ENCODE results near the gene TIGD1. TPM values are rescaled to one million over a fixed set of nuclear protein-coding genes. Genes with fewer than 3 reads are reported as not detected.

The TIGD1 gene
- total and polyA plus RNA-seq, 4 donors = 2.0 to 6.0 (median 4.5) TPM

DNA sequence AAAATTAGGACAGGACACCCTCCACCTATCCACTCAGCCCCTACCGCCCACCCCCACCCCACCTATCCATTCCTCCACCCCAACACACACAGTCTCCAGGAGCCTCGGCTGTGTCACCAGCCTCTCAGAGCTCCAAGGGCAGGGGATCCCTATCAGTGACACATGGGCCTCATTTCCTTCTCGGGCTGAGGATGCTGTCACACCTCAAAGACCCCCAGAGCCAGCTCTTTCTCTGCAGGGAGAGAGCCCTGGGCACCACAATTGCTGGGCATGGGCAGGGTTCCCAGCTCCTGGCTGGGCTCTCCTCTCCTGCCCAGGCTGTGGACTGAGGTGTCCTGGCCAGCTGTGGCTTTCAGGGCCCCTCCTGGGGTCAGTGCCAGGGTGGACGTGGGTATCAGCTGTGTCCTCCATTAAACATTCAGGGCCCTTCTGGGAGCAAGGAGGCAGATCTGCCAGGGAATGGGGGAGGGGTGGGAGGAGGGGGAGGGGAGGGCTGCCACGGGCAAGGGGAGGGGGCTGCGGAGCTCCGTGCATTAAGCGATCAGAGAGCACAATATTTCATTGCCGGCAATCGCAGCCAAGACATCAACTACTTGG lies 48.5 kb downstream of the TIGD1 start:
- no peak overlapping the region for H3K4me3 ChIP-seq
- H3K9me3 ChIP-seq (ENCODE audit: control insufficient read depth in 4 of 4, insufficient read depth in 3 of 4, low read length in 3 of 4) = peaks cover 0 to 4% (median 0%) of the 10 kb centered on the region in 4 donors
- TF ChIP-seq, protein P1, sequence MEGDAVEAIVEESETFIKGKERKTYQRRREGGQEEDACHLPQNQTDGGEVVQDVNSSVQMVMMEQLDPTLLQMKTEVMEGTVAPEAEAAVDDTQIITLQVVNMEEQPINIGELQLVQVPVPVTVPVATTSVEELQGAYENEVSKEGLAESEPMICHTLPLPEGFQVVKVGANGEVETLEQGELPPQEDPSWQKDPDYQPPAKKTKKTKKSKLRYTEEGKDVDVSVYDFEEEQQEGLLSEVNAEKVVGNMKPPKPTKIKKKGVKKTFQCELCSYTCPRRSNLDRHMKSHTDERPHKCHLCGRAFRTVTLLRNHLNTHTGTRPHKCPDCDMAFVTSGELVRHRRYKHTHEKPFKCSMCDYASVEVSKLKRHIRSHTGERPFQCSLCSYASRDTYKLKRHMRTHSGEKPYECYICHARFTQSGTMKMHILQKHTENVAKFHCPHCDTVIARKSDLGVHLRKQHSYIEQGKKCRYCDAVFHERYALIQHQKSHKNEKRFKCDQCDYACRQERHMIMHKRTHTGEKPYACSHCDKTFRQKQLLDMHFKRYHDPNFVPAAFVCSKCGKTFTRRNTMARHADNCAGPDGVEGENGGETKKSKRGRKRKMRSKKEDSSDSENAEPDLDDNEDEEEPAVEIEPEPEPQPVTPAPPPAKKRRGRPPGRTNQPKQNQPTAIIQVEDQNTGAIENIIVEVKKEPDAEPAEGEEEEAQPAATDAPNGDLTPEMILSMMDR (IDR thresholded peaks at IDR 0.05; ENCODE audit: control extremely low read depth, extremely low read depth) = no peak
- peaks cover 0 to 43% (median 26%) of the 10 kb centered on the region in 3 donors for H3K27me3 ChIP-seq (ENCODE audit: control insufficient read depth in 3 of 3, insufficient read depth in 3 of 3, low read length in 2 of 3)
- H3K36me3 ChIP-seq (ENCODE audit: control insufficient read depth in 4 of 4, insufficient read depth in 4 of 4, low read length in 4 of 4) = no peaks in the 10 kb centered on the region
- WGBS, 2 donors = 41 to 51% methylated on average over 10 of the region's 10 CpGs
- DNase-seq (no peak), ATAC-seq (ENCODE audit: insufficient read depth, low FRiP score) (no peak)
- H3K27ac ChIP-seq (ENCODE audit: low read depth in 1 of 2, low read length in 1 of 2) = no peak overlapping the region
- peaks cover 0 to 8% (median 0%) of the 10 kb centered on the region in 5 donors for H3K4me1 ChIP-seq (ENCODE audit: control insufficient read depth in 5 of 5, insufficient read depth in 5 of 5, low read length in 5 of 5)
- H3K9ac ChIP-seq (ENCODE audit: insufficient read depth in 1 of 2, low read length in 2 of 2) = no peak overlapping the region

DNA sequence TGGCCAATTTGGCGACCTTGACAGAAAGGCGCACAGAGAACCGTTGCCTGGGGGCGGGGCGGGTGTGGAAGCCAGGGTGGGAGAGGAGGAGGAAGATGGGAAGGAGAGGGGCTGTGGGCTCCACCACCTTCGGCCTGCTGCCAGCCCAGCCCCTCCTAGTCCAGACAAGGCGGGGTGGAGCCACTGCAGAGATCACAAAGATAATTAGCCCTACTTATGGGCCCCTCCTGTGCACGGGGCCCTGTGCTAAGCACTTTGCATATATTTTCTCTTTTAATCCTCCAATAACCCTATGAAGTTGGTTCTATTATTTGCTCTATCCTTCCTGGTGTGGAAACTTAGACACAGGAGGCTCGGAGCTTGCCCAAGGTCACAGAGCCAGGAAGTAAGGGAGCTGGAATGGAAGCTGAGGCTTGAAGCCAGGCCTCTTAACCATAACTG lies 49.0 kb downstream of the TIGD1 start:
- no peak overlapping the region for H3K9ac ChIP-seq (ENCODE audit: insufficient read depth in 1 of 2, low read length in 2 of 2)
- no peaks in the 10 kb centered on the region for H3K36me3 ChIP-seq (ENCODE audit: control insufficient read depth in 4 of 4, insufficient read depth in 4 of 4, low read length in 4 of 4)
- TF ChIP-seq, protein P1 (IDR thresholded peaks at IDR 0.05; ENCODE audit: control extremely low read depth, extremely low read depth) = no peak
- H3K4me1 ChIP-seq (ENCODE audit: control insufficient read depth in 5 of 5, insufficient read depth in 5 of 5, low read length in 5 of 5) = peaks cover 0 to 8% (median 0%) of the 10 kb centered on the region in 5 donors
- peaks cover 0 to 4% (median 0%) of the 10 kb centered on the region in 4 donors for H3K9me3 ChIP-seq (ENCODE audit: control insufficient read depth in 4 of 4, insufficient read depth in 3 of 4, low read length in 3 of 4)
- ATAC-seq (ENCODE audit: insufficient read depth, low FRiP score) (no peak), DNase-seq (no peak)
- H3K4me3 ChIP-seq = no peak overlapping the region
- no peak overlapping the region for H3K27ac ChIP-seq (ENCODE audit: low read depth in 1 of 2, low read length in 1 of 2)
- 79 to 83% methylated on average over 9 of the region's 9 CpGs for WGBS, 2 donors
- peaks cover 0 to 42% (median 26%) of the 10 kb centered on the region in 3 donors for H3K27me3 ChIP-seq (ENCODE audit: control insufficient read depth in 3 of 3, insufficient read depth in 3 of 3, low read length in 2 of 3)

DNA sequence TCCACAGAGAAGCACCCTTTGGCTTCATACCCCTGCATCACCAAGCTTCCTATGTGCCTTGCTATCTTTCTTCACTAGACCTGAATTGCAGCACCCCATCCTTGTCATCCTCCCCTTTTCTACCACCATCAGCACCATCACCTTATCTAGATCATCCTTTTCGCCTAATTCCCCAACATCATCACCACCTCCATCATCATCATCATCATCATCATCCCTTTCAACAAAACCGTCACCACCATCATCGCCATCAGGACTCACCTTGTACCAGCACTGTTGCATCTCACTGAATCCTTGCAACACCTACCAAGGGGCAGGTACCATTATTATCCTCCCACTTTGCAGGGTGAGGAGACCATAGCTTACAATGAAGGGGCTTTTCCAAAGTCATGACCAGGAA lies 51.9 kb downstream of the TIGD1 start:
- WGBS, 2 donors = 88 to 99% methylated on average over 3 of the region's 3 CpGs
- Histone ChIP-seq H3K4me1 (ENCODE audit: control insufficient read depth in 5 of 5, insufficient read depth in 5 of 5, low read length in 5 of 5) (peaks cover 0 to 4% (median 0%) of the 10 kb centered on the region in 5 donors), H3K9ac (ENCODE audit: insufficient read depth in 1 of 2, low read length in 2 of 2) (no peak overlapping the region), H3K27ac (ENCODE audit: low read depth in 1 of 2, low read length in 1 of 2) (no peak overlapping the region), H3K9me3 (ENCODE audit: control insufficient read depth in 4 of 4, insufficient read depth in 3 of 4, low read length in 3 of 4) (peaks cover 0 to 2% (median 0%) of the 10 kb centered on the region in 4 donors), H3K4me3 (no peak overlapping the region), H3K27me3 (ENCODE audit: control insufficient read depth in 3 of 3, insufficient read depth in 3 of 3, low read length in 2 of 3) (peaks cover 0 to 13% (median 5%) of the 10 kb centered on the region in 3 donors), H3K36me3 (ENCODE audit: control insufficient read depth in 4 of 4, insufficient read depth in 4 of 4, low read length in 4 of 4) (no peaks in the 10 kb centered on the region)
- DNase-seq (no peak), ATAC-seq (ENCODE audit: insufficient read depth, low FRiP score) (no peak)
- TF ChIP-seq, protein P1 (IDR thresholded peaks at IDR 0.05; ENCODE audit: control extremely low read depth, extremely low read depth) = no peak

Other genes starting within 250 kb of the TIGD1 start
- gene ALPP, start 171.8 kb downstream of the TIGD1 start, total RNA-seq = 10 to 100 TPM in 1 of 2 donors, 1 to 10 TPM in 1; 7.0 to 25.8 TPM
- gene ALPP, start 171.8 kb downstream of the TIGD1 start, polyA plus RNA-seq = 10 to 100 TPM in 1 of 2 donors, 1 to 10 TPM in 1; 7.4 to 15.5 TPM
- 1 to 10 TPM; 1.0 to 1.2 TPM for gene ALPG, start 143.7 kb downstream of the TIGD1 start, total RNA-seq
- gene ALPG, start 143.7 kb downstream of the TIGD1 start, polyA plus RNA-seq = under 1 TPM; 0.14 to 0.76 TPM
- not detected for gene ALPI, start 94.4 kb downstream of the TIGD1 start, total RNA-seq
- not detected for gene ALPI, start 94.4 kb downstream of the TIGD1 start, polyA plus RNA-seq
- gene ECEL1, start 62.7 kb downstream of the TIGD1 start, total RNA-seq = under 1 TPM; 0.09 to 0.31 TPM
- gene ECEL1, start 62.7 kb downstream of the TIGD1 start, polyA plus RNA-seq = under 1 TPM; 0.14 to 0.35 TPM
- gene PRSS56, start 30.2 kb downstream of the TIGD1 start, total RNA-seq = not detected
- gene PRSS56, start 30.2 kb downstream of the TIGD1 start, polyA plus RNA-seq = not detected
- not detected for gene CHRND, start 24.4 kb downstream of the TIGD1 start, total RNA-seq
- gene CHRND, start 24.4 kb downstream of the TIGD1 start, polyA plus RNA-seq = not detected
- gene CHRNG, start 10.9 kb downstream of the TIGD1 start, total RNA-seq = not detected
- not detected for gene CHRNG, start 10.9 kb downstream of the TIGD1 start, polyA plus RNA-seq
- 10 to 100 TPM; 43.7 to 63.6 TPM for gene EIF4E2, start 132 bp upstream of the TIGD1 start, total RNA-seq
- gene EIF4E2, start 132 bp upstream of the TIGD1 start, polyA plus RNA-seq = 10 to 100 TPM; 68.3 to 77.7 TPM
- 1 to 10 TPM; 2.2 to 8.6 TPM for gene EFHD1, start 83.0 kb upstream of the TIGD1 start, total RNA-seq
- gene EFHD1, start 83.0 kb upstream of the TIGD1 start, polyA plus RNA-seq = 1 to 10 TPM; 2.3 to 7.4 TPM
- 100 to 1,000 TPM in 1 of 2 donors, 10 to 100 TPM in 1; 55.6 to 145 TPM for gene GIGYF2, start 146.8 kb upstream of the TIGD1 start, total RNA-seq
- 10 to 100 TPM; 15.9 to 19.0 TPM for gene GIGYF2, start 146.8 kb upstream of the TIGD1 start, polyA plus RNA-seq
- 1 to 10 TPM in 1 of 2 donors, not detected in 1; 1.8 TPM for gene KCNJ13, start 226.0 kb upstream of the TIGD1 start, total RNA-seq
- not detected for gene KCNJ13, start 226.0 kb upstream of the TIGD1 start, polyA plus RNA-seq